Neural crest cell (in vitro differentiated cells): ENCODE results near the gene WIF1. TPM values are rescaled to one million over a fixed set of nuclear protein-coding genes. Genes with fewer than 3 reads are reported as not detected.

Experiments used
- DNase-seq: peaks from one replicate; pipeline ENCODE4 v3.0.0; 2021; ENCODE audit warnings: low read depth, mixed read lengths, low spot score
- H3K27ac Mint-ChIP-seq: one replicate; pipeline ENCODE4 v1.8.0; 2021; ENCODE audit warnings: mild to moderate bottlenecking, mixed read lengths; ENCODE audit not compliant: unreplicated experiment
- H3K27me3 Mint-ChIP-seq: 2 replicates; pipeline ENCODE4 v1.8.0; 2021; ENCODE audit warnings: low read depth, mild to moderate bottlenecking, mixed read lengths
- H3K36me3 Mint-ChIP-seq: 2 replicates; pipeline ENCODE4 v1.8.0; 2021; ENCODE audit warnings: low read depth, mild to moderate bottlenecking, mixed read lengths
- H3K4me1 Mint-ChIP-seq: 2 replicates; pipeline ENCODE4 v1.8.0; 2021; ENCODE audit warnings: mixed read lengths
- H3K4me3 Mint-ChIP-seq: one replicate; pipeline ENCODE4 v1.8.0; 2021; ENCODE audit warnings: mild to moderate bottlenecking, mixed read lengths
- H3K9me3 Mint-ChIP-seq: 2 replicates; pipeline ENCODE4 v1.8.0; 2021; ENCODE audit warnings: mixed read lengths
- total RNA-seq: library from RNA; stranded (reverse); gene quantifications from 2 replicates; pipeline ENCODE4 v1.2.1, GENCODE V29; 2021
- TF ChIP-seq, protein P1 (sequence below): fragments of 200-600 bp; sonication (generic); conservative IDR thresholded peaks from 2 replicates; pipeline ENCODE4 v1.5.0; 2021; ENCODE audit warnings: antibody characterized with exemption, mild to moderate bottlenecking

WIF1 gene
- total RNA-seq, 1 donor from 2014 or later = not detected

DNA sequence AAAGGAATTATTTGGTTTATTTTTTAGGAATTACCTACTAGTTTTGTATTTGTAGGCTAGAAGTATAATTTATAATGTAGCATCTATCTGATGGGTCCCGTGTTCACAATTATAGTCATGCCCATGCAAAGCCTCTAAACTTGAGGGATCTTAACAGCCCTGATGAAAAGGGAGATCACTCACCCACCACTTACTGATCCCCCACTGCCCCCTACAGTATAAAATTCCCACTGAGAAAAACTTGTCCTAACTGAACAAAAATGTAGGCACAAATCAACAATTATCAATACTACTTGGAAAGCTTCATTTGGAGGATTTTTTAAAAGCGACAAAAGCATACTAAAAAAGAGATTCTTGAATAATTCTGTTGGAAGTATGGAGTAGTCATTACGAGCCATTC, 21.0 kb downstream of the WIF1 start:
- Mint-ChIP-seq H3K4me1 (no peaks in the 10 kb centered on the region), H3K4me3 (no peak overlapping the region), H3K27ac (no peak overlapping the region), H3K36me3 (no peaks in the 10 kb centered on the region), H3K9me3 (no peaks in the 10 kb centered on the region), H3K27me3 (peaks cover 21% of the 10 kb centered on the region)
- TF ChIP-seq, protein P1, sequence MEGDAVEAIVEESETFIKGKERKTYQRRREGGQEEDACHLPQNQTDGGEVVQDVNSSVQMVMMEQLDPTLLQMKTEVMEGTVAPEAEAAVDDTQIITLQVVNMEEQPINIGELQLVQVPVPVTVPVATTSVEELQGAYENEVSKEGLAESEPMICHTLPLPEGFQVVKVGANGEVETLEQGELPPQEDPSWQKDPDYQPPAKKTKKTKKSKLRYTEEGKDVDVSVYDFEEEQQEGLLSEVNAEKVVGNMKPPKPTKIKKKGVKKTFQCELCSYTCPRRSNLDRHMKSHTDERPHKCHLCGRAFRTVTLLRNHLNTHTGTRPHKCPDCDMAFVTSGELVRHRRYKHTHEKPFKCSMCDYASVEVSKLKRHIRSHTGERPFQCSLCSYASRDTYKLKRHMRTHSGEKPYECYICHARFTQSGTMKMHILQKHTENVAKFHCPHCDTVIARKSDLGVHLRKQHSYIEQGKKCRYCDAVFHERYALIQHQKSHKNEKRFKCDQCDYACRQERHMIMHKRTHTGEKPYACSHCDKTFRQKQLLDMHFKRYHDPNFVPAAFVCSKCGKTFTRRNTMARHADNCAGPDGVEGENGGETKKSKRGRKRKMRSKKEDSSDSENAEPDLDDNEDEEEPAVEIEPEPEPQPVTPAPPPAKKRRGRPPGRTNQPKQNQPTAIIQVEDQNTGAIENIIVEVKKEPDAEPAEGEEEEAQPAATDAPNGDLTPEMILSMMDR = peak; percentile 46
- no peak for DNase-seq

DNA sequence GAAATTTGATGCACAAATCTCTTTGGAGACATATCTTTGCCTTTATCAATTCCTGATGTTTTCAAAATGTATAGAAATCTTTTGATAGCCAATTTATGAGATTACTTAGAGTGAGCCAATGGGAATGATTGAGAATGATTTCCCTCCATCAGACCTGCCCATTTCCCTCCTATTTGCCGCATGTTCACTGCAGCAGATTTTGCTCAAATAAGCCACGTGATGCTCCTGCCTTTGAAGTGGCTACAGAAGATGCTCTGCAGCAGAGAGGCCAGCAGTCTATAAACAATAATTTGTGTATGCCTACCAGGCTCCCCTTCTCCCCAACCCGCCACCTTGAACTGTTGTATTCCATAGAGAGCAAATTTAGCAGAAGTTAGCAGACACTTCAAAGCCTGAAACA, 21.9 kb downstream of the WIF1 start:
- Mint-ChIP-seq H3K9me3 (no peaks in the 10 kb centered on the region), H3K36me3 (no peaks in the 10 kb centered on the region), H3K4me1 (no peaks in the 10 kb centered on the region), H3K27ac (no peak overlapping the region), H3K27me3 (peaks cover 28% of the 10 kb centered on the region), H3K4me3 (no peak overlapping the region)
- TF ChIP-seq, protein P1 = no peak
- DNase-seq = no peak

DNA sequence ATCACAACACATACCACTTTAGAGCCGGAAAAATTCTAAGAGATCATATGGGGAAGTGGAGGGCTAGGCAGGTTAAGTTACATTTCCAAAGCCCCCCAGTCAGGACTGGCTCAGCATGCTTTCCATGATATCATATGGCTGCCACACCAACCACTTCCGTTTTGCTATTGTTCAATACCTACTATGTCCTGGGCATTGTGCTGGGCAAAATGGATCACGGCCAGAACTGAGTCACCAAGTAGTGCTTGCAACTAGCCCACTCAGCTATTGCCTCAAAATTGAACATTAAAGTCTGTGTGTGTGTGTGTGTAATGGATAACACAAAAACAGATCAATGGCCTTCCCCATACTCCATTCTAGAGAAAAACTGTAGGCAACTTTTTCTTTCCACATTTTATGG, 22.7 kb downstream of the WIF1 start:
- H3K27ac Mint-ChIP-seq = no peak overlapping the region
- no peak overlapping the region for H3K4me3 Mint-ChIP-seq
- peaks cover 33% of the 10 kb centered on the region for H3K27me3 Mint-ChIP-seq
- no peak for DNase-seq
- H3K9me3 Mint-ChIP-seq = no peaks in the 10 kb centered on the region
- H3K4me1 Mint-ChIP-seq = no peaks in the 10 kb centered on the region
- H3K36me3 Mint-ChIP-seq = no peaks in the 10 kb centered on the region
- TF ChIP-seq, protein P1 = no peak

DNA sequence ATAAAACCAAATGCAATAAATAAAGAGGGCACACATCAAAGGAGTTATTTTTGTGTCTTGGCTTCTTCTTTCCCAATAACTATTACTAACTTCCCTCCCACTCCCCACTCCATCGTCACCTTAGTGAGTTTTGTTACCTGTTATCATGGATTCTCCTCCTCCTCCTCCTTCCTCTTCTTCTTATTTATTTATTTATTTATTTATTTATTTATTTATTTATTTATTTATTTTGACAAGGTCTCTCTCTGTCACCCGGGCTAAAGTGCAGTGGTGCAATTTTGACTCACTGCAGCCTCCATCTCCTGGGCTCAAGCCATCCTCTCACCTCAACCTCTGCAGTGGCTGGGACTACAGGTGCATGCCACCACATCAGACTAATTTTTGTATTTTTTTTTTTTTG, 26.4 kb downstream of the WIF1 start:
- no peaks in the 10 kb centered on the region for H3K4me1 Mint-ChIP-seq

DNA sequence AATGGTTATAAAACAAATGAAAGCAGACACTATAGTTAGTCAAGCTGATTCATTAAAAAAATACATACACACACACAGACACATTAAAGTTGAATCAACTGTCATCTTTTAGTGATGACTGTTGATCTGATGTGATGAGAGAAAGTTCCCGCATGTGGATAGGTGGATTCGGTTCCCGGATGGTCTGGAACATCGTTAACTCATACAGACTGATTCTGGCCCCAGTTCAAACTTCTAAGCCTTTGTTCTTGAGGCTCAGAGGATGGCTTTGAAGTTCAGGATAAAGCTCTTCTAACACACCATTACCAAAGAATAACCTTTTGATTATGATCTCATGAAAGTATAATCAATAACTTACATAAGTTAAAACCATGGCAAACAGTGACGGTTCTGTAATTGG, 27.5 kb downstream of the WIF1 start:
- Mint-ChIP-seq H3K27ac (no peak overlapping the region), H3K4me3 (no peak overlapping the region), H3K4me1 (no peaks in the 10 kb centered on the region), H3K36me3 (no peaks in the 10 kb centered on the region), H3K27me3 (peaks cover 29% of the 10 kb centered on the region), H3K9me3 (no peaks in the 10 kb centered on the region)
- DNase-seq = no peak
- TF ChIP-seq, protein P1 = no peak

More for the DNA sequence above, 26.4 kb downstream of the WIF1 start:
- Mint-ChIP-seq H3K4me3 (no peak overlapping the region), H3K27me3 (peaks cover 38% of the 10 kb centered on the region), H3K9me3 (no peaks in the 10 kb centered on the region), H3K36me3 (no peaks in the 10 kb centered on the region), H3K27ac (no peak overlapping the region)
- DNase-seq = no peak
- TF ChIP-seq, protein P1 = no peak

DNA sequence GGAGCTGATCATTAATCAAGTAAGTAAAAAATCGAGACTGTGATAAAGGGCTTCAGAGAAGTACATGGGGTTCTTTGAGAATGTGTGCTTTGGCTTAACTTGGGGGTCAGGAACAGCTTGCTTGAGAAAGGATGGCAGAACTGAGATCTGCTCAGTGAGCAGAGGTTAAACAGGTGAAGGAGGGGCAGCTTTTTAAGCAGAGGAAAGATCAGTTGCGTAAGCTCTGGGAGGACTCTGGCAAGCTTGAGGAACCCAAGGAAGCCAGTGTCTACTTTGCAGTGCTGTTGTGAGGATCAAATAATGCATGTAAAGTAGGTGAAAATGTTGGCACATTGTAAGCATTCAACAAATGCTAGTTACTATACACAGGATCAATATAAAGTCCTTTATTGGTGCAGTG, 30.6 kb downstream of the WIF1 start:
- H3K9me3 Mint-ChIP-seq = no peaks in the 10 kb centered on the region
- peaks cover 33% of the 10 kb centered on the region for H3K27me3 Mint-ChIP-seq
- no peak for DNase-seq
- H3K36me3 Mint-ChIP-seq = no peaks in the 10 kb centered on the region
- no peaks in the 10 kb centered on the region for H3K4me1 Mint-ChIP-seq
- no peak overlapping the region for H3K4me3 Mint-ChIP-seq
- TF ChIP-seq, protein P1 = no peak
- H3K27ac Mint-ChIP-seq = no peak overlapping the region
